PC-3 (cell line): ENCODE measurements around the gene DNAH3. TPM values are rescaled to one million over a fixed set of nuclear protein-coding genes. Genes with fewer than 3 reads are reported as not detected.

Source experiments
- ATAC-seq: fragments of 200-7000 bp; cut with Tn5 transposase; 2 replicates; pipeline ENCODE4 v1.9.1; 2020; ENCODE audit warnings: mild to moderate bottlenecking, moderate library complexity
- BruUV-seq: library from RNA; stranded (reverse); fragments of 400-500 nt; replicated peaks from 2 replicates; lab custom pipeline; 2021; lab: Mats Ljungman, UMichigan
- CTCF ChIA-PET: fragments of 300-600 bp; sonication (Branson Sonifier 250); formaldehyde crosslinking; loops from one replicate; lab custom pipeline; 2022; ENCODE audit warnings: antibody characterized with exemption; lab: Charles Lee
- POLR2A ChIA-PET: fragments of 300-600 bp; sonication (Branson Sonifier 250); formaldehyde crosslinking; loops from one replicate; lab custom pipeline; 2022; ENCODE audit warnings: antibody characterized with exemption; ENCODE audit not compliant: unreplicated experiment; lab: Charles Lee
- DNase-seq: peaks from one replicate; pipeline ENCODE4 v3.0.0-alpha.2; 2015
- H2AFZ ChIP-seq: fragments of 300-600 bp; sonication (generic); 2 replicates; pipeline ENCODE4 v1.6.0; 2016; ENCODE audit warnings: antibody characterized with exemption, low read length
- H3F3A ChIP-seq: fragments of 300-600 bp; sonication (generic); one replicate; pipeline ENCODE4 v1.6.0; 2017; ENCODE audit warnings: antibody characterized with exemption, low read length, control low read depth, mild to moderate bottlenecking; ENCODE audit not compliant: unreplicated experiment
- H3K27ac ChIP-seq: fragments of 300-600 bp; sonication (generic); 2 replicates; pipeline ENCODE4 v1.5.1; 2016; ENCODE audit warnings: mild to moderate bottlenecking, low read length
- H3K27me3 ChIP-seq: fragments of 300-600 bp; sonication (generic); 2 replicates; pipeline ENCODE4 v1.6.1; 2016; ENCODE audit warnings: low read length, mixed read lengths
- H3K36me3 ChIP-seq: fragments of 300-600 bp; sonication (generic); 2 replicates; pipeline ENCODE4 v1.6.1; 2016; ENCODE audit warnings: low read depth, mixed run types, low read length, mixed read lengths
- H3K4me1 ChIP-seq: fragments of 300-600 bp; sonication (generic); 2 replicates; pipeline ENCODE4 v1.5.1; 2016; ENCODE audit warnings: low read length; ENCODE audit not compliant: insufficient read depth
- H3K4me2 ChIP-seq: fragments of 300-600 bp; sonication (generic); 2 replicates; pipeline ENCODE4 v1.6.0; 2016; ENCODE audit warnings: low read length
- H3K4me3 ChIP-seq: fragments of 300-600 bp; sonication (generic); 2 replicates; pipeline ENCODE4 v1.5.1; 2016; ENCODE audit warnings: mild to moderate bottlenecking, low read length, mixed read lengths
- H3K79me2 ChIP-seq: fragments of 300-600 bp; sonication (generic); 2 replicates; pipeline ENCODE4 v1.6.1; 2017; ENCODE audit warnings: low read length, mixed read lengths
- H3K9ac ChIP-seq: fragments of 300-600 bp; sonication (generic); 2 replicates; pipeline ENCODE4 v1.6.0; 2016; ENCODE audit warnings: mild to moderate bottlenecking, low read length
- H3K9me2 ChIP-seq: fragments of 300-600 bp; sonication (generic); replicated peaks from 2 replicates; pipeline ENCODE4 v1.6.1; 2016; ENCODE audit warnings: mixed run types, low read length, mixed read lengths
- H3K9me3 ChIP-seq: fragments of 300-600 bp; sonication (generic); 2 replicates; pipeline ENCODE4 v1.6.1; 2016; ENCODE audit warnings: low read length, mixed read lengths
- H4K20me1 ChIP-seq: fragments of 300-600 bp; sonication (generic); 2 replicates; pipeline ENCODE4 v1.6.1; 2016; ENCODE audit warnings: low read length, mixed read lengths
- CTCF ChIP-seq: fragments of 300-600 bp; sonication (generic); conservative IDR thresholded peaks from 2 replicates; pipeline ENCODE4 v1.5.1; 2017; ENCODE audit warnings: antibody characterized with exemption, low read depth, mild to moderate bottlenecking, low read length
- EZH2 ChIP-seq: fragments of 300-600 bp; sonication (generic); IDR thresholded peaks from one replicate; pipeline ENCODE4 v1.6.1; 2017; ENCODE audit warnings: antibody characterized with exemption, mild to moderate bottlenecking, low read length; ENCODE audit not compliant: unreplicated experiment
- EZH2phosphoT487 ChIP-seq: fragments of 300-600 bp; sonication (generic); IDR thresholded peaks from 2 replicates; pipeline ENCODE4 v1.6.1; 2018; ENCODE audit warnings: mild to moderate bottlenecking, antibody characterized with exemption, low read length, borderline replicate concordance
- intact Hi-C: fragments of 100-400 bp; cut with micrococcal nuclease; formaldehyde crosslinking; loops from 2 replicates; pipeline ENCODE4 v1.9.0; 2023
- total RNA-seq: library from RNA; depleted of rRNA; stranded (reverse); fragments of >200 nt; gene quantifications from 2 replicates; pipeline ENCODE4 v1.2.3, GENCODE V29; 2014

DNAH3 gene
- total RNA-seq, 1 experiment from 2014 or later = 0.11 TPM

DNA sequence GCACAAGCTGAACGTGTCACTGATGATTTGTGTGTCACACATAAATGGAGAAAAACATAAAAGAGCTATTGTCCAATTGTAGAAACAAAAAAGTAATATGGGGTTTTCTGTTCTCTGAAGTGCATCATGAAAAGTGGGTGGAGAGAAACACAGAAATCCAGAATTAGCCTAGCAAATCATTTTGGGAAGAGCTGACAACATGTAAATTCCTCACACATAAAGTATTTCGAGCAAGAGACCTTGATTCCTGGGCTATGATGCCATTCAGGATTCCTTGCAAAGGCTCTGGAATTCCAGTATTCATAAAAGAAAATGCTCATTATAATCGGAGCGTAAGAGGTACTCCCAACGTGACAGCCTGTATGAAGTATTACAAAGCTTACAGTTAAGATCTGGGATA, 251.6 kb downstream of the DNAH3 start:
- Histone ChIP-seq H3K4me1 (peaks cover 52% of the 10 kb centered on the region), H3K27ac (no peak overlapping the region), H3K4me3 (peak overlapping the region; percentile 96), H2AFZ (no peak overlapping the region), H3K36me3 (peaks cover 16% of the 10 kb centered on the region), H3K79me2 (peaks cover 96% of the 10 kb centered on the region), H3F3A (peaks cover 4% of the 10 kb centered on the region), H3K9me3 (no peaks in the 10 kb centered on the region), H3K9me2 (no peaks in the 10 kb centered on the region), H3K9ac (peak overlapping the region; percentile 99), H3K4me2 (peak overlapping the region; percentile 95), H3K27me3 (no peaks in the 10 kb centered on the region), H4K20me1 (peaks cover 15% of the 10 kb centered on the region; the same call in 1 of the 2 replicates)
- TSS peak; percentile 28 for BruUV-seq
- no peak for DNase-seq
- intact Hi-C loops = loop anchor here (1.0 kb wide), 1 partner anchor 48 kb away; no protein-coding TSS in a partner anchor
- ChIA-PET CTCF (no interaction called here), POLR2A (interaction anchor here (0.5 to 0.6 kb wide), 2 partner anchors 32 to 200 kb away, joined by 3 to 4 read pairs; no protein-coding TSS in a partner anchor)
- ATAC-seq = no peak
- TF ChIP-seq CTCF = no peak
- TF ChIP-seq EZH2 = no peak
- TF ChIP-seq EZH2phosphoT487 = no peak

DNA sequence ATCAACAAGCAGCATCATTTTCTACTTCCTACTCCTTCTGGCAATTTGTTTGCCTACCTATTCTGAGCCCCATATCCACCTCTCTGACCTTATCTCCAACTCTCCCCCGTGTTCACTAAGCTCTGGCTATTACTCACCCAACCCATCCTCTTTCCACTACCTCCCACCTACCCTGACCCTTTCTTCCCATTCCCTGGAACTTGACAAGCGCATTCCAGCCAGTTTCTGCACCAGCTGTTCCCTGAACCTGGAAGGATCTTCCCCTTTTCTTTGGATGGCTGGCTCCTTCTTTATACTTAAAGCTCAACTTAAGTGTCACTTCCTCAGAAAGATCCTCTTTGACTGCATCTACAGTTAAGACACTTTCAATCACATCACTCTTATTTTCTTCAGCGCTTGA, 252.7 kb downstream of the DNAH3 start:
- Histone ChIP-seq H3K9me2 (no peaks in the 10 kb centered on the region), H3K27ac (no peak overlapping the region), H3K9me3 (no peaks in the 10 kb centered on the region), H3K27me3 (no peaks in the 10 kb centered on the region), H3K79me2 (peaks cover 96% of the 10 kb centered on the region), H3K4me2 (peak overlapping the region; percentile 95), H4K20me1 (peaks cover 15% of the 10 kb centered on the region; the same call in 1 of the 2 replicates), H3K4me3 (peak overlapping the region; percentile 96; the same call in 1 of the 2 replicates), H3K36me3 (peaks cover 22% of the 10 kb centered on the region), H2AFZ (no peak overlapping the region), H3F3A (no peaks in the 10 kb centered on the region), H3K9ac (no peak overlapping the region), H3K4me1 (peaks cover 40% of the 10 kb centered on the region)
- ATAC-seq (no peak), DNase-seq (no peak)
- ChIA-PET CTCF (no interaction called here), POLR2A (no interaction called here)
- TF ChIP-seq EZH2phosphoT487 (no peak), EZH2 (no peak), CTCF (no peak)
- no TSS peak for BruUV-seq
- intact Hi-C loops = no loop called here

DNA sequence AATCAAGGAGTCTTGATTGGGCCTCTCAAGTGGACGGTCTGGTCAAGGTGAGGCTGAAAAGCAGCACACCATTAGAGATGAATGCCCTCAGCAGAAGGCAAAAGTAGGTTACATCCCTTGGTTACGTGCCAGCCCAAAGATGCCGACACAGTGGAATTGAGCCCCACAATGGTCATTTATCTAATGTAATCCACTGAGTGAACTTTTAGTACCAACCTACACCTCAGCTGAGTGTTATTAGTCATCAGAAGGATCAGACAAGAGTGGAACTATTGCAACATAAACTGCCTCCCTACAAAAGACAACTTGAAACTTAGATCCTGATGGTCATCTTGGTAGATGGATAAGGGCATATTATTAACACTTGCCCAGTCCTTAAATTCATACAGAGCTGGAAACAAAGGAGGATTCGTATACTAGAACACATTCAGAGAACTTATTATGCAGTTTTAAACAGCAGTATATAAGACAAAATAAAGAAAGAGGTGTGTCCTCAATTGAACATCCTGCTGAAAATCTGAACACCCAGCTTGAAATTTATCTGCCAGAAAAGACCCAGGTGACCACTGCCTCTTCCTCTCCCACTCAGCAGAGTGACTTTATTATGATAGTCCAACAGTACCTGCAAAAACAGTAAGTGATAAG, 253.3 kb downstream of the DNAH3 start:
- Histone ChIP-seq H3K4me2 (peak overlapping the region; percentile 95), H3K27me3 (no peaks in the 10 kb centered on the region), H3F3A (no peaks in the 10 kb centered on the region), H3K4me1 (peaks cover 35% of the 10 kb centered on the region), H3K4me3 (peak overlapping the region; percentile 96; the same call in 1 of the 2 replicates), H3K9me3 (no peaks in the 10 kb centered on the region), H3K9ac (no peak overlapping the region), H4K20me1 (peaks cover 15% of the 10 kb centered on the region; the same call in 1 of the 2 replicates), H3K79me2 (peaks cover 96% of the 10 kb centered on the region), H2AFZ (no peak overlapping the region), H3K27ac (no peak overlapping the region), H3K9me2 (no peaks in the 10 kb centered on the region), H3K36me3 (peaks cover 22% of the 10 kb centered on the region)
- ChIA-PET CTCF (no interaction called here), POLR2A (no interaction called here)
- DNase-seq = peak; percentile 20
- ATAC-seq = no peak
- intact Hi-C loops = no loop called here
- TF ChIP-seq EZH2 (no peak), CTCF (no peak), EZH2phosphoT487 (no peak)
- BruUV-seq = no TSS peak
